ENCODE data around the gene ZNF865. TPM values are rescaled to one million over a fixed set of nuclear protein-coding genes. Genes with fewer than 3 reads are reported as not detected.

ZNF865 gene
- total and polyA plus RNA-seq, 2 donors (not counting 1 experiment from before 2014, with no cell fraction given) = 1.2 TPM

DNA sequence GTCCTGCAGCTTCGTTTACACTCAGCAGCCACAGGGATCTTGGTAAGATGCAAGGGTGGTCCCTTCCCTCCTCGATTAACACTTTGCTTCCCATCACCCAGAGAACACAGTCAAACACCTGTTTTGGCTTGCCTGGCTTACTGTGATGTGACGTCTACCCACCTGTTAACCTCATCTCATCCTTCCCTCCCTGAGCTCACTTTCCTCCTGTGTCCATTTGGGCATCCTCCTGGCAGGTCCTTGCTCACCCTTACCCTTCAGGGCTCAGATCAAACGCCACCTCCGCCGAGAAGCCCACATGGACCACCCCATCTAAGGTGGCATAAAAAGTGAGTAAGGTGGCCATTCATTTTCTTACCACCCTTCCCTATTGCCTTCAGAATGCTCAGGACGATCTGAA is 15.3 kb upstream of the ZNF865 start:
- H2AFZ ChIP-seq (ENCODE audit: low read length) = no peak overlapping the region
- H3K79me2 ChIP-seq (ENCODE audit: control insufficient read depth, insufficient read depth, low read length) = no peaks in the 10 kb centered on the region
- no peak overlapping the region for H3K27ac ChIP-seq (ENCODE audit: insufficient read depth, low read length)
- H3K36me3 ChIP-seq (ENCODE audit: control insufficient read depth, insufficient read depth, low read length) = peaks cover 10% of the 10 kb centered on the region
- no peaks in the 10 kb centered on the region for H3K27me3 ChIP-seq (ENCODE audit: control insufficient read depth, insufficient read depth, low read length)
- H3K4me1 ChIP-seq (ENCODE audit: control insufficient read depth, extremely low read depth, insufficient read depth, low read length) = peaks cover 9% of the 10 kb centered on the region
- H4K20me1 ChIP-seq (ENCODE audit: control insufficient read depth, extremely low read depth, insufficient read depth, low read length) = no peaks in the 10 kb centered on the region
- DNase-seq (ENCODE audit: low read depth in 2 of 2) = no peak
- no peak overlapping the region for H3K4me3 ChIP-seq (replicated peaks in 1 of 4; ENCODE audit: control extremely low read depth in 1 of 4, insufficient read depth in 1 of 4, low read depth in 3 of 4, low read length in 4 of 4)
- H3K9ac ChIP-seq (ENCODE audit: insufficient read depth, low read length) = no peak overlapping the region
- H3K4me2 ChIP-seq (ENCODE audit: extremely low read depth, insufficient read depth, low read length) = no peak overlapping the region
- TF ChIP-seq, protein P1, sequence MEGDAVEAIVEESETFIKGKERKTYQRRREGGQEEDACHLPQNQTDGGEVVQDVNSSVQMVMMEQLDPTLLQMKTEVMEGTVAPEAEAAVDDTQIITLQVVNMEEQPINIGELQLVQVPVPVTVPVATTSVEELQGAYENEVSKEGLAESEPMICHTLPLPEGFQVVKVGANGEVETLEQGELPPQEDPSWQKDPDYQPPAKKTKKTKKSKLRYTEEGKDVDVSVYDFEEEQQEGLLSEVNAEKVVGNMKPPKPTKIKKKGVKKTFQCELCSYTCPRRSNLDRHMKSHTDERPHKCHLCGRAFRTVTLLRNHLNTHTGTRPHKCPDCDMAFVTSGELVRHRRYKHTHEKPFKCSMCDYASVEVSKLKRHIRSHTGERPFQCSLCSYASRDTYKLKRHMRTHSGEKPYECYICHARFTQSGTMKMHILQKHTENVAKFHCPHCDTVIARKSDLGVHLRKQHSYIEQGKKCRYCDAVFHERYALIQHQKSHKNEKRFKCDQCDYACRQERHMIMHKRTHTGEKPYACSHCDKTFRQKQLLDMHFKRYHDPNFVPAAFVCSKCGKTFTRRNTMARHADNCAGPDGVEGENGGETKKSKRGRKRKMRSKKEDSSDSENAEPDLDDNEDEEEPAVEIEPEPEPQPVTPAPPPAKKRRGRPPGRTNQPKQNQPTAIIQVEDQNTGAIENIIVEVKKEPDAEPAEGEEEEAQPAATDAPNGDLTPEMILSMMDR (conservative IDR thresholded peaks at IDR 0.05 in 1 of 2, IDR thresholded peaks at IDR 0.05 in 1 of 2; ENCODE audit: low read depth in 1 of 2, low read length in 2 of 2) = no peak
- no peak for TF ChIP-seq EZH2 (IDR thresholded peaks at IDR 0.05; ENCODE audit: low read length, missing control alignments)
- no peaks in the 10 kb centered on the region for H3K9me3 ChIP-seq (ENCODE audit: control insufficient read depth, insufficient read depth, low read depth, low read length)

DNA sequence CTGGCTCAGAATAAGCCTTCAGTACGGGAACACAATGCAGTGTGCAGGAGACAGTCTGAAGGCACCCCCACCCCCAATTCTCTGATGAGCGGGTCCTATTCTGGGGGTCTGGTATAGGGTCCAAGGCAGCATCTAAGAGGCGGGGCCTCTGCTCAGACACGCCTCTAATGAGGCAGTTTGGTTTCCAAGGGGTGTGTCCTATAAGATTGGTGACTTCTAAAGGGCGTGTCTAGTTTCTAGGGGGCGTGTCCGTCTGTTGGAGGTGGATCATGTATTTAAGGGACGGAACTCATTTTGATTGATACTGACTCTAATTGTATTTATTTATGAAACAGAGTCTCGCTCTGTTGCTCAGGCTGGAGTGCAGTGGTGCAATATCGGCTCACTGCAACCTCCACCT is 14.8 kb upstream of the ZNF865 start:
- Histone ChIP-seq H3K9ac (ENCODE audit: insufficient read depth, low read length) (no peak overlapping the region), H3K36me3 (ENCODE audit: control insufficient read depth, insufficient read depth, low read length) (peaks cover 10% of the 10 kb centered on the region), H3K27ac (ENCODE audit: insufficient read depth, low read length) (no peak overlapping the region), H4K20me1 (ENCODE audit: control insufficient read depth, extremely low read depth, insufficient read depth, low read length) (no peaks in the 10 kb centered on the region), H3K9me3 (ENCODE audit: control insufficient read depth, insufficient read depth, low read depth, low read length) (no peaks in the 10 kb centered on the region), H3K4me3 (replicated peaks in 1 of 4; ENCODE audit: control extremely low read depth in 1 of 4, insufficient read depth in 1 of 4, low read depth in 3 of 4, low read length in 4 of 4) (no peak overlapping the region), H2AFZ (ENCODE audit: low read length) (no peak overlapping the region), H3K27me3 (ENCODE audit: control insufficient read depth, insufficient read depth, low read length) (no peaks in the 10 kb centered on the region), H3K4me2 (ENCODE audit: extremely low read depth, insufficient read depth, low read length) (no peak overlapping the region), H3K4me1 (ENCODE audit: control insufficient read depth, extremely low read depth, insufficient read depth, low read length) (peaks cover 9% of the 10 kb centered on the region), H3K79me2 (ENCODE audit: control insufficient read depth, insufficient read depth, low read length) (no peaks in the 10 kb centered on the region)
- DNase-seq (ENCODE audit: low read depth in 2 of 2) = no peak
- TF ChIP-seq EZH2 (IDR thresholded peaks at IDR 0.05; ENCODE audit: low read length, missing control alignments) = no peak
- TF ChIP-seq, protein P1 (conservative IDR thresholded peaks at IDR 0.05 in 1 of 2, IDR thresholded peaks at IDR 0.05 in 1 of 2; ENCODE audit: low read depth in 1 of 2, low read length in 2 of 2) = no peak

DNA sequence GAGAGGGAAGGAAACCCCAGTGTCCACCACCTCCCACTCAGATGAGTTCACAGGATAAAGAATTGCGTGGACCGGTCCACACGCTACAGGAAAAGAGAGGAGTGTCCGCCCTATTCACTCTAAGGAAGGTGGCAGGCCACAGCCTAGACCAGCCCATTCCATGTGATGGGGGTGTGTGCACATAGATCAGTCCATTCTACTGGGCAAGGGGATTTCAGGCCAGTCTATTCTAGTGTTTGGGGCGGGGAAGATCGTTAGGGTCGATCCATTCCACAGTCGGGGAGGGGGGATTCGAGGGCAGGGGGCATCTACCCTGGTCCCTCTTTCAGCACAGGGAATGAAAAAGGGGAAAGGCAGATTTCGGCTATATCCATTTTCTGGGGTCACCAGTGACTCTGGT is 13.9 kb upstream of the ZNF865 start:
- H2AFZ ChIP-seq (ENCODE audit: low read length) = no peak overlapping the region
- H3K79me2 ChIP-seq (ENCODE audit: control insufficient read depth, insufficient read depth, low read length) = no peaks in the 10 kb centered on the region
- no peaks in the 10 kb centered on the region for H4K20me1 ChIP-seq (ENCODE audit: control insufficient read depth, extremely low read depth, insufficient read depth, low read length)
- H3K36me3 ChIP-seq (ENCODE audit: control insufficient read depth, insufficient read depth, low read length) = peaks cover 14% of the 10 kb centered on the region
- peaks cover 5% of the 10 kb centered on the region for H3K4me1 ChIP-seq (ENCODE audit: control insufficient read depth, extremely low read depth, insufficient read depth, low read length)
- no peak overlapping the region for H3K27ac ChIP-seq (ENCODE audit: insufficient read depth, low read length)
- H3K9me3 ChIP-seq (ENCODE audit: control insufficient read depth, insufficient read depth, low read depth, low read length) = no peaks in the 10 kb centered on the region
- TF ChIP-seq, protein P1 (conservative IDR thresholded peaks at IDR 0.05 in 1 of 2, IDR thresholded peaks at IDR 0.05 in 1 of 2; ENCODE audit: low read depth in 1 of 2, low read length in 2 of 2) = no peak
- TF ChIP-seq EZH2 (IDR thresholded peaks at IDR 0.05; ENCODE audit: low read length, missing control alignments) = no peak
- H3K9ac ChIP-seq (ENCODE audit: insufficient read depth, low read length) = no peak overlapping the region
- H3K4me3 ChIP-seq (replicated peaks in 1 of 4; ENCODE audit: control extremely low read depth in 1 of 4, insufficient read depth in 1 of 4, low read depth in 3 of 4, low read length in 4 of 4) = no peak overlapping the region
- H3K4me2 ChIP-seq (ENCODE audit: extremely low read depth, insufficient read depth, low read length) = no peak overlapping the region
- DNase-seq (ENCODE audit: low read depth in 2 of 2) = no peak
- H3K27me3 ChIP-seq (ENCODE audit: control insufficient read depth, insufficient read depth, low read length) = no peaks in the 10 kb centered on the region

All from fibroblast of lung (primary cell).